Progenitor cell of endocrine pancreas (in vitro differentiated cells): ENCODE data around the gene KBTBD4. TPM values are rescaled to one million over a fixed set of nuclear protein-coding genes. Genes with fewer than 3 reads are reported as not detected.

Experiments
- DNase-seq: peaks from one replicate; pipeline ENCODE4 v3.0.0; 2021; ENCODE audit warnings: low spot score; ENCODE audit not compliant: unreplicated experiment
- H3K27ac Mint-ChIP-seq: 2 replicates; pipeline ENCODE4 v1.8.0; 2021; ENCODE audit warnings: mild to moderate bottlenecking, moderate library complexity, mixed read lengths
- H3K27me3 Mint-ChIP-seq: 2 replicates; pipeline ENCODE4 v1.8.0; 2021; ENCODE audit warnings: mixed read lengths
- H3K36me3 Mint-ChIP-seq: 2 replicates; pipeline ENCODE4 v1.8.0; 2022; ENCODE audit warnings: mixed read lengths; ENCODE audit not compliant: insufficient read depth
- H3K4me1 Mint-ChIP-seq: 2 replicates; pipeline ENCODE4 v1.8.0; 2021; ENCODE audit warnings: low read depth, mixed read lengths
- H3K4me3 Mint-ChIP-seq: 2 replicates; pipeline ENCODE4 v1.8.0; 2021; ENCODE audit warnings: low read depth, mild to moderate bottlenecking, moderate library complexity, mixed read lengths
- H3K9me3 Mint-ChIP-seq: 2 replicates; pipeline ENCODE4 v1.8.0; 2021; ENCODE audit warnings: low read depth, mixed read lengths
- CTCF ChIP-seq: fragments of 200-600 bp; sonication (generic); IDR thresholded peaks from one replicate; pipeline ENCODE4 v1.5.0; 2021; ENCODE audit warnings: antibody characterized with exemption, mild to moderate bottlenecking; ENCODE audit not compliant: unreplicated experiment
- total RNA-seq: library from RNA; stranded (reverse); gene quantifications from 2 replicates; pipeline ENCODE4 v1.2.1, GENCODE V29; 2021

KBTBD4 gene
- total RNA-seq, 1 donor from 2014 or later = 18.1 TPM

- H3K4me1 Mint-ChIP-seq = peaks cover 8% of the 10 kb centered on the region
- no peak overlapping the region for H3K4me3 Mint-ChIP-seq
Observed at GRCh38 chr11:47595967-47596366, 17.2 kb upstream of the KBTBD4 start.

GRCh38 chr11:47595029-47595428 lies 16.3 kb upstream of the KBTBD4 start:
- peaks cover 8% of the 10 kb centered on the region for H3K4me1 Mint-ChIP-seq
- no peak for DNase-seq
- no peak overlapping the region for H3K27ac Mint-ChIP-seq
- peaks cover 40% of the 10 kb centered on the region for H3K27me3 Mint-ChIP-seq
- peak overlapping the region; percentile 74 for H3K4me3 Mint-ChIP-seq
- no peaks in the 10 kb centered on the region for H3K36me3 Mint-ChIP-seq
- TF ChIP-seq CTCF = no peak
- H3K9me3 Mint-ChIP-seq = no peaks in the 10 kb centered on the region

More at GRCh38 chr11:47595967-47596366, 17.2 kb upstream of the KBTBD4 start:
- no peaks in the 10 kb centered on the region for H3K36me3 Mint-ChIP-seq
- no peak for TF ChIP-seq CTCF
- no peak overlapping the region for H3K27ac Mint-ChIP-seq
- no peak for DNase-seq
- H3K27me3 Mint-ChIP-seq = peaks cover 40% of the 10 kb centered on the region
- H3K9me3 Mint-ChIP-seq = no peaks in the 10 kb centered on the region

- no peaks in the 10 kb centered on the region for H3K9me3 Mint-ChIP-seq
- no peak for TF ChIP-seq CTCF
- no peak within 1 kb of the TSS for H3K27ac Mint-ChIP-seq
Observed at GRCh38 chr11:47593934-47594855, 15.4 kb upstream of the KBTBD4 start, which contains the start of gene C1QTNF4. C1QTNF4 (minus strand) TSS chr11:47594411; CDS start chr11:47590810, 3,601 bp downstream.

GRCh38 chr11:47593492-47593933 lies 14.7 kb upstream of the KBTBD4 start:
- no peak for DNase-seq
- H3K27ac Mint-ChIP-seq = no peak overlapping the region
- H3K36me3 Mint-ChIP-seq = no peaks in the 10 kb centered on the region
- peaks cover 40% of the 10 kb centered on the region for H3K27me3 Mint-ChIP-seq
- H3K4me3 Mint-ChIP-seq = peak overlapping the region; percentile 66
- no peak for TF ChIP-seq CTCF
- no peaks in the 10 kb centered on the region for H3K9me3 Mint-ChIP-seq
- peaks cover 8% of the 10 kb centered on the region for H3K4me1 Mint-ChIP-seq

More at GRCh38 chr11:47593934-47594855, 15.4 kb upstream of the KBTBD4 start, which contains the start of gene C1QTNF4:
- Mint-ChIP-seq H3K4me3 (peak within 1 kb of the TSS; percentile 74), H3K4me1 (peaks cover 8% of the 10 kb centered on the region), H3K36me3 (no peaks in the 10 kb centered on the region), H3K27me3 (peaks cover 40% of the 10 kb centered on the region)
- peak; percentile 29 for DNase-seq

DNA sequence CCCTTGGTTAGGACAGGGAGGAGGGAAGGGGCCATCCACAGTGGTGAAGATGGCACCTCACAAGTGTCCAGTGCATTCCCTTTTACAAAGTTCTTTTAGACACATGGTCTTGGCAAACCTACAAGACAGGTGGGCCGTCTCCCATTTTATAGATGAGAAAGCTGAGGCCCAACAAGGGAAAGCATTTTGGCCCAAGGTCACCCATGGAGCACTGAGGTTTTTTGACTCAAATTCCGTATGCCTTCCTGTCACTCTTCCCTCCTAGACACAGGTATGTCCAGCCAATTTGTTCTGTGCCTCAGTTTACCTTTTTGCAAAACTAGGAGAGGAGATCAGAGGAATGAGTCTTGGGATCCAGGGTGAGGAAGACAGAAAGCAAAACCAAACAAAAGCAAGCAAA lies 14.2 kb upstream of the KBTBD4 start:
- Mint-ChIP-seq H3K4me3 (peak overlapping the region; percentile 66), H3K27me3 (peaks cover 40% of the 10 kb centered on the region), H3K9me3 (no peaks in the 10 kb centered on the region), H3K4me1 (peaks cover 8% of the 10 kb centered on the region), H3K27ac (no peak overlapping the region), H3K36me3 (no peaks in the 10 kb centered on the region)
- TF ChIP-seq CTCF = no peak
- no peak for DNase-seq
